GM18519 (cell line): ENCODE measurements around the gene ADCYAP1.

Source experiments
- ATAC-seq: cut with Tn5 transposase; IDR thresholded peaks from one replicate; pipeline ENCODE4 v1.9.1; 2021; ENCODE audit warnings: mild to moderate bottlenecking, moderate library complexity; ENCODE audit not compliant: unreplicated experiment, low FRiP score

Gene ADCYAP1

GRCh38 chr18:908758-909724 is 4.4 kb downstream of the ADCYAP1 start:
- no peak for ATAC-seq

- ATAC-seq = no peak
Measured at GRCh38 chr18:910247-910646, 5.6 kb downstream of the ADCYAP1 start.

GRCh38 chr18:911025-911424 is 6.4 kb downstream of the ADCYAP1 start:
- no peak for ATAC-seq

GRCh38 chr18:911486-911885 is 6.8 kb downstream of the ADCYAP1 start:
- ATAC-seq = no peak

GRCh38 chr18:916562-916961 is 11.9 kb downstream of the ADCYAP1 start:
- ATAC-seq = no peak

GRCh38 chr18:919078-919477 is 14.4 kb downstream of the ADCYAP1 start:
- ATAC-seq = no peak

GRCh38 chr18:923144-923866 is 18.6 kb downstream of the ADCYAP1 start:
- ATAC-seq = no peak

GRCh38 chr18:924987-925386 is 20.3 kb downstream of the ADCYAP1 start:
- ATAC-seq = no peak

- ATAC-seq = no peak
Measured at GRCh38 chr18:926946-927345, 22.3 kb downstream of the ADCYAP1 start.

- ATAC-seq = no peak
Measured at GRCh38 chr18:933082-933481, 28.4 kb downstream of the ADCYAP1 start.

GRCh38 chr18:934518-935133 is 30.0 kb downstream of the ADCYAP1 start:
- ATAC-seq = no peak

GRCh38 chr18:936941-937340 is 32.3 kb downstream of the ADCYAP1 start:
- no peak for ATAC-seq

- ATAC-seq = no peak
Measured at GRCh38 chr18:939166-939565, 34.5 kb downstream of the ADCYAP1 start.

GRCh38 chr18:939958-940357 is 35.3 kb downstream of the ADCYAP1 start:
- no peak for ATAC-seq

- ATAC-seq = no peak
Measured at GRCh38 chr18:941331-941730, 36.7 kb downstream of the ADCYAP1 start.

GRCh38 chr18:944440-944839 is 39.8 kb downstream of the ADCYAP1 start:
- ATAC-seq = no peak

GRCh38 chr18:949724-950631 is 45.3 kb downstream of the ADCYAP1 start:
- ATAC-seq = no peak

GRCh38 chr18:950882-951495 is 46.3 kb downstream of the ADCYAP1 start:
- ATAC-seq = no peak

- ATAC-seq = no peak
Measured at GRCh38 chr18:955384-956066, 50.9 kb downstream of the ADCYAP1 start.
